Liver (tissue), 3 donors: ENCODE measurements around the gene VWDE.

ENCODE experiments used
- EGR1 ChIP-seq, 2 donors: IDR thresholded peaks; 2 replicates each; pipeline ENCODE4 v1.6.1; 2016 to 2018; ENCODE audit warnings: antibody characterized with exemption in 2 of 2, low read depth in 2 of 2
- GABPA ChIP-seq, 2 donors: IDR thresholded peaks in 1 of 2; conservative IDR thresholded peaks in 1 of 2; 2 replicates each; pipeline ENCODE4 v1.6.1; 2016; ENCODE audit warnings: antibody characterized with exemption in 2 of 2, mild to moderate bottlenecking in 1 of 2, moderate library complexity in 1 of 2
- JUND ChIP-seq, 2 donors: IDR thresholded peaks; 2 replicates each; pipeline ENCODE4 v1.6.1; 2016; ENCODE audit warnings: antibody characterized with exemption in 2 of 2
- SP1 ChIP-seq: IDR thresholded peaks from 2 replicates; pipeline ENCODE4 v1.6.1; 2018; ENCODE audit warnings: antibody characterized with exemption, mild to moderate bottlenecking
- TAF1 ChIP-seq: conservative IDR thresholded peaks from 2 replicates; pipeline ENCODE4 v1.6.1; 2016; ENCODE audit warnings: antibody characterized with exemption, mild to moderate bottlenecking
- TF ChIP-seq, protein P1 (sequence below): IDR thresholded peaks from 2 replicates; pipeline ENCODE4 v1.6.1; 2016; ENCODE audit warnings: antibody characterized with exemption, mild to moderate bottlenecking
- TF ChIP-seq, protein P2 (sequence below): fragments of 150-350 bp; IDR thresholded peaks from 2 replicates; pipeline ENCODE4 v1.5.1; 2017; ENCODE audit warnings: improper control_type of control experiment, low read depth, low read length; ENCODE audit not compliant: missing input control
- TF ChIP-seq, protein P3 (sequence below): IDR thresholded peaks from 2 replicates; pipeline ENCODE4 v1.6.1; 2016; ENCODE audit warnings: antibody characterized with exemption
- donor health status: healthy.
- donor health status: healthy.

DNA sequence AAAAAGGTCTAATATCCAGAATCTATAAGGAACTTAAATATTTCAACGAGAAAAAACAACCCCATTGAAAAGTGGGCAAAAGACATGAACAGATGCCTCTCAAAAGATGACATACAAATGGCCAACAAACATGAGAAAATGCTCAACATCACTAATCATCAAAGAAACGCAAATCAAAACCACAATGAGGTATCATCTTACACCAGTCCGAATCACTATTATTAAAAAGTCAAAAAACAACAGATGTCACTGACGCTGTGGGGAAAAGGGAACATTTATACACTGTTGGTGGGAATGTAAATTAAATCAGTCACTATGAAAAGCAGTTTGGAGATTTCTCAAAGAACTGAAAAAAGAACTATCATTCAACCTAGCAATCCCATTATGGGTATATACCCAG lies 6.0 kb downstream of the VWDE start:
- TF ChIP-seq, protein P1, sequence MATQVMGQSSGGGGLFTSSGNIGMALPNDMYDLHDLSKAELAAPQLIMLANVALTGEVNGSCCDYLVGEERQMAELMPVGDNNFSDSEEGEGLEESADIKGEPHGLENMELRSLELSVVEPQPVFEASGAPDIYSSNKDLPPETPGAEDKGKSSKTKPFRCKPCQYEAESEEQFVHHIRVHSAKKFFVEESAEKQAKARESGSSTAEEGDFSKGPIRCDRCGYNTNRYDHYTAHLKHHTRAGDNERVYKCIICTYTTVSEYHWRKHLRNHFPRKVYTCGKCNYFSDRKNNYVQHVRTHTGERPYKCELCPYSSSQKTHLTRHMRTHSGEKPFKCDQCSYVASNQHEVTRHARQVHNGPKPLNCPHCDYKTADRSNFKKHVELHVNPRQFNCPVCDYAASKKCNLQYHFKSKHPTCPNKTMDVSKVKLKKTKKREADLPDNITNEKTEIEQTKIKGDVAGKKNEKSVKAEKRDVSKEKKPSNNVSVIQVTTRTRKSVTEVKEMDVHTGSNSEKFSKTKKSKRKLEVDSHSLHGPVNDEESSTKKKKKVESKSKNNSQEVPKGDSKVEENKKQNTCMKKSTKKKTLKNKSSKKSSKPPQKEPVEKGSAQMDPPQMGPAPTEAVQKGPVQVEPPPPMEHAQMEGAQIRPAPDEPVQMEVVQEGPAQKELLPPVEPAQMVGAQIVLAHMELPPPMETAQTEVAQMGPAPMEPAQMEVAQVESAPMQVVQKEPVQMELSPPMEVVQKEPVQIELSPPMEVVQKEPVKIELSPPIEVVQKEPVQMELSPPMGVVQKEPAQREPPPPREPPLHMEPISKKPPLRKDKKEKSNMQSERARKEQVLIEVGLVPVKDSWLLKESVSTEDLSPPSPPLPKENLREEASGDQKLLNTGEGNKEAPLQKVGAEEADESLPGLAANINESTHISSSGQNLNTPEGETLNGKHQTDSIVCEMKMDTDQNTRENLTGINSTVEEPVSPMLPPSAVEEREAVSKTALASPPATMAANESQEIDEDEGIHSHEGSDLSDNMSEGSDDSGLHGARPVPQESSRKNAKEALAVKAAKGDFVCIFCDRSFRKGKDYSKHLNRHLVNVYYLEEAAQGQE, result no peak
- TF ChIP-seq, protein P2, sequence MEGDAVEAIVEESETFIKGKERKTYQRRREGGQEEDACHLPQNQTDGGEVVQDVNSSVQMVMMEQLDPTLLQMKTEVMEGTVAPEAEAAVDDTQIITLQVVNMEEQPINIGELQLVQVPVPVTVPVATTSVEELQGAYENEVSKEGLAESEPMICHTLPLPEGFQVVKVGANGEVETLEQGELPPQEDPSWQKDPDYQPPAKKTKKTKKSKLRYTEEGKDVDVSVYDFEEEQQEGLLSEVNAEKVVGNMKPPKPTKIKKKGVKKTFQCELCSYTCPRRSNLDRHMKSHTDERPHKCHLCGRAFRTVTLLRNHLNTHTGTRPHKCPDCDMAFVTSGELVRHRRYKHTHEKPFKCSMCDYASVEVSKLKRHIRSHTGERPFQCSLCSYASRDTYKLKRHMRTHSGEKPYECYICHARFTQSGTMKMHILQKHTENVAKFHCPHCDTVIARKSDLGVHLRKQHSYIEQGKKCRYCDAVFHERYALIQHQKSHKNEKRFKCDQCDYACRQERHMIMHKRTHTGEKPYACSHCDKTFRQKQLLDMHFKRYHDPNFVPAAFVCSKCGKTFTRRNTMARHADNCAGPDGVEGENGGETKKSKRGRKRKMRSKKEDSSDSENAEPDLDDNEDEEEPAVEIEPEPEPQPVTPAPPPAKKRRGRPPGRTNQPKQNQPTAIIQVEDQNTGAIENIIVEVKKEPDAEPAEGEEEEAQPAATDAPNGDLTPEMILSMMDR, result no peak
- TF ChIP-seq, protein P3, sequence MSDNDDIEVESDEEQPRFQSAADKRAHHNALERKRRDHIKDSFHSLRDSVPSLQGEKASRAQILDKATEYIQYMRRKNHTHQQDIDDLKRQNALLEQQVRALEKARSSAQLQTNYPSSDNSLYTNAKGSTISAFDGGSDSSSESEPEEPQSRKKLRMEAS, result no peak
- TF ChIP-seq GABPA (IDR thresholded peaks at IDR 0.05 in 1 of 2, conservative IDR thresholded peaks at IDR 0.05 in 1 of 2), result no peak
- no peak for TF ChIP-seq JUND (IDR thresholded peaks at IDR 0.05)
- TF ChIP-seq EGR1 (IDR thresholded peaks at IDR 0.05; ENCODE audit: low read depth in 2 of 2), result no peak
- TF ChIP-seq SP1, result no peak
- no peak for TF ChIP-seq TAF1
